GM18951 (cell line): Measurements from ENCODE around the gene EML3.
"Not testable (repeated sequence)": the region's sequence is repeated elsewhere in the genome, so short reads cannot be mapped to it uniquely, and the experiment has no call there.

ENCODE experiments used
- POLR2A ChIP-seq: IDR thresholded peaks from 4 replicates; pipeline ENCODE4 v1.6.1; 2011; ENCODE audit warnings: mild to moderate bottlenecking; ENCODE audit not compliant: insufficient read length, insufficient read depth; ENCODE audit errors: extremely low read depth
- in situ Hi-C: fragments of 300-500 bp; cut with MboI; formaldehyde crosslinking; loops from one replicate; pipeline ENCODE4 v1.12.0; 2022; ENCODE audit warnings: low sequenced_read_pairs, mixed read lengths, inconsistent platforms; ENCODE audit not compliant: unreplicated experiment

The EML3 gene

GRCh38 chr11:62612366-62613290, at the start of gene EML3, which contains the start of gene ROM1:
Gene EML3, minus strand, starts transcription at chr11:62612775. Its CDS starts 318 bp downstream, at chr11:62612457.
Gene ROM1, plus strand, starts transcription at chr11:62613257. Its CDS starts 25 bp downstream, at chr11:62613282.
- peak; percentile 53 for TF ChIP-seq POLR2A
- in situ Hi-C loops = no loop called here

DNA sequence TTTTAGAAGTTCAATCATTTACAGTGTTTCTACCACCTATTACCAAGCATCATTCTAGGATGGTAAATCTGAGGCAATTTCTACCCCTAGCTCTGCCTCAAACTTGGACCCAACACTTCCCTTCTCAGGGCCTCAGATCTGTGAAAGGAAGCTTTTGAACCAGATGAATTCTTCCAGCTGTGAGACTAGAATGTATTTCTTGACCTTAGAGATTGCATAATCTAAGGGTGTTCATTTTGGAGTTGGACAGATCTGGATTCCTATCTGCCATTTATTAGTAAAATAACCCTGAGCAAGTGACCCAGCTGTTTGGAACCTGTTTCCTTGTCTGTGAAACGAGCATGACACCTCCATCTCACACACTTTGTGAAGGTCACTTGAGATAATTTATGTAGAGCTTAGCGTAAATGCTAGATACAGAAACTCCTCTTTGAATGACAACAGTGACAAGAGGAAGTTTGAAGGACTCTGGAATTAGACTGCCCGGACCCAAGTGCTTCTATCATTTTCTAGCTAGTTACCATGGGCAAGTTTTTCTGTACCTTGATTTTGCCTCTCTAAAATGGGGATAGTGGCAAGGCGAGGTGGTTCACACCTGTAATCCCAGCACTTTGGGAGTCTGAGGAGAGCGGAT, 44.3 kb upstream of the EML3 start:
- no peak for TF ChIP-seq POLR2A
- in situ Hi-C loops = no loop called here

DNA sequence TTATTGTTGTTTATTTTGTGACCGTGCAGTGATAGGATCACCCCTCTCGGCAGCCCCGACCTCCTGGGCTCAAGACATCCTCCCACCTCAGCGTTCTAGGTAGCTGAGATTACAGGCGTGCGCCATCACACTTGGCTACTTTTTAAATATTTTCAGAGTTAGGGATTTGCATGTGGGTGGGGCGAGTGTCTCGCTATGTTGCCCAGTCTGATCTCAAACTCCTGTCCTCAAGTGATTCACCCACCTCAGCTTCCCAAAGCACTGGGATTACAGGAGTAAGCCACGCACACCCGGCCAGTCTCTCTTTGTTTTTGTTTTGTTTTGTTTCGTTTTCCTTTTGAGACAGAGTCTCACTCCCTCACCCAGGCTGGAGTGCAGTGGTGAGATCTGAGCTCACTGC, 41.7 kb upstream of the EML3 start:
- TF ChIP-seq POLR2A = no peak

DNA sequence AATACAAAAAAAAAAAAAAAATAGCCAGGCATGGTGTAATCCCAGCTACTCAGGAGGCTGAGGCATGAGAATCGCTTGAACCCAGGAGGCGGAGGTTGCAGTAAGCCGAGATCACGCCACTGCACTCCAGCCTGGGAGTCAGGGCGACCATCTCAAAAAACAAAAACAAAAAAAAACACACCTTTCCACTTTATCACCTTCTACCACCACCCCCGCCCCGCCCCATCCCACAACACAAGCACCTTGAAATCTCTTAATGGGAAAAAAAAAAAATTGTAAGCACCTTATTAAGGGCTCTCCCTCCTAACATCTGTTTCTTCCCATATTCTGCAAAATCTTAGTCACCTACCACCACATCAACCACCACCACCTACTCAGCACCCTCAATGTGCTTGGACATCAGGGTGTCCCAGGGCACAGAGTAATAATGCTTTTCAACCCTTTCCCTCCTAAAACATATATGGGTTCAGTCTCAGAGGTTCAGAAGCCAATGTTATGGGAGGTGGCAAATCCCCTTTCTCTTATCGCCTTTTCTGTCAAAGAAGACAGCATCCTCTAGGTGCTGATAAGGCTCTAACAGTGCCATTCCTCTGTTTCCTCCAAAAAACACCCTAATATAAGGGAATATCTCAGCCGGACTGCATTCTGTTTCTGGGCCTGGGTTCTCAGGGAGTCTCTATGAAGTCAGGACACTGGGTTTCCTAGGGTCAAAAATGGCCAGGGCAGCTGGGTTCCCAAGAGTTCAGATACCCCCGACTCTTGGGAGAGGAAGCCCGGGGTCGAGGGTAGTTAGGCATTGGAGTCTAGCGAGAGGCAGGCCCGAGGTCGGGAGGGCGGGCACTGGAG, 39.8 kb upstream of the EML3 start:
- TF ChIP-seq POLR2A = no peak
- in situ Hi-C loops = no loop called here

More for the DNA sequence above, 41.7 kb upstream of the EML3 start:
- in situ Hi-C loops = no loop called here

DNA sequence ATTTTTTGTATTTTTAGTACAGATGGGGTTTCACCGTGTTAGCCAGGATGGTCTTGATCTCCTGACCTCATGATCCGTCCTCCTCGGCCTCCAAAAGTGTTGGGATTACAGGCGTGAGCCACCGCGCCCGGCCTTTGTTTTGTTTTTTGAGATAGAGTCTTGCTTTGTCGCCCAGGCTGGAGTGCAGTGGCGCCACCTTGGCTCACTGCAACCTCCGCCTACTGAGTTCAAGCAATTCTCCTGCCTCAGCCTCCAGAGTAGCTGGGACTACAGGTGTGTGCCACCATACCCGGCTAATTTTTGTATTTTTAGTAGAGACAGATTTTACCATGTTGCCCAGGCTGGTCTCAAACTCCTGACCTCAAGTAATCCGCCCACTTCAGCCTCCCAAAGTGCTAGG, 37.7 kb upstream of the EML3 start:
- in situ Hi-C loops = not testable (repeated sequence)

GRCh38 chr11:62649486-62649885, 36.9 kb upstream of the EML3 start:
- in situ Hi-C loops = no loop called here
- no peak for TF ChIP-seq POLR2A

GRCh38 chr11:62648967-62649364, 36.4 kb upstream of the EML3 start:
- TF ChIP-seq POLR2A = no peak
- in situ Hi-C loops = no loop called here

DNA sequence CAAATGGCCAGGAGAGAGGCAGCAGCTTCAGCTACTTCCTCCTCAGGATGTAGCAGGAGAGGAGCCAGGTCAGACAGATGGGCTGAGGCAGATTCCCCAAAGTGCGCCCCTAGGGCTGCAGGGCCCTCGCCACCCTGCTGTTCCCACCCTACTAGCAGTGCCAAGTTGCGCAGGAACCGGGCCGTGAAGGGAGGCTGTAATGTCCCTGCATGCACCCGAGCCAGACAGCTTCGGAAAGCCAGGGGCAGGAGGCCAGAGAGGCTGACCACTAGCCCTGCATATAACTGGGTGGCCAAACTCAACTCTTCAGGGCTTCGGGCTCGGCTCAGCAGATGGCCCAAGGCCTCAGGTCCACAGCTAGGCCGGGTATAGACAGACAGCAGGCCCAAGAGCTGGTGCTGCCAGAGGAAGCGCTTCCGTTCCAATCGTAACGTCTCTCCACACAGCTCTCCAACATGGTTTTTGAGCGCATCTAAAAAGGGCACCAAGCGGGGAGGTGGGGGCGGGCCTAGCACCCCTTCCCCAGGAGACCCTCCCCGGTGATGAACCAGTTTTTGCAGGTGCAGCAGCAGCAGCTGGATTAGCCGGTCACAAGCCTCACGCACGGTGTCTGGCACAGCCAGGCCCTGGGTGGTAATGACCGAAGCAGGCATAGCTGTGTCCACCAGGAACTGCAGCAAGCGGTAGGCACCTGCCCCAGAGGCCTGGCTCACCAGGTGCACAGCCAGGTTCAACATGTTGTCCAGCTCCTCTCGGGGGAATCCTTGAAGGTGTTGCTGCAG, 35.8 kb upstream of the EML3 start:
- in situ Hi-C loops = no loop called here
- TF ChIP-seq POLR2A = no peak

- in situ Hi-C loops = no loop called here
- TF ChIP-seq POLR2A = no peak
Observed at GRCh38 chr11:62647609-62648005, 35.0 kb upstream of the EML3 start.

- in situ Hi-C loops = no loop called here
- TF ChIP-seq POLR2A = no peak
Observed at GRCh38 chr11:62646825-62647608, 34.4 kb upstream of the EML3 start.

GRCh38 chr11:62645946-62646824, 33.6 kb upstream of the EML3 start, which contains the start of gene GANAB:
Gene GANAB, minus strand, starts transcription at chr11:62646613. Its CDS starts 14 bp downstream, at chr11:62646599.
- in situ Hi-C loops = no loop called here
- peak; percentile 95 for TF ChIP-seq POLR2A
